Heart right ventricle (tissue), 16 donors: ENCODE data around the gene CPA4. TPM values are rescaled to one million over a fixed set of nuclear protein-coding genes. Genes with fewer than 3 reads are reported as not detected.

Experiments used
- ATAC-seq, 8 donors: fragments of 200-7000 bp; cut with Tn5 transposase; one replicate each; pipeline ENCODE4 v1.9.1; 2020; ENCODE audit warnings: mild to moderate bottlenecking in 8 of 8, moderate library complexity in 8 of 8, moderate number of reproducible peaks in 1 of 8
- DNase-seq, 2 donors: peaks; one replicate each; pipeline ENCODE4 v3.0.0-alpha.2; 2020
- H3K27ac ChIP-seq, 10 donors: fragments of 200-600 bp; sonication (generic) in 2 of 10; one replicate each; pipeline versions ENCODE4 v1.5.0 to v1.8.0; 2020 to 2022; ENCODE audit warnings: mild to moderate bottlenecking in 3 of 10
- H3K27me3 ChIP-seq, 7 donors: fragments of 200-600 bp; one replicate each; pipeline ENCODE4 v1.8.0; 2021 to 2022; ENCODE audit warnings: mild to moderate bottlenecking in 2 of 7
- H3K36me3 ChIP-seq, 9 donors: fragments of 200-600 bp; sonication (generic) in 1 of 9; one replicate each; pipeline versions ENCODE4 v1.5.0 to v1.8.0; 2020 to 2022; ENCODE audit warnings: mild to moderate bottlenecking in 2 of 9
- H3K4me1 ChIP-seq, 9 donors: fragments of 200-600 bp; sonication (generic) in 1 of 9; one replicate each; pipeline versions ENCODE4 v1.5.0 to v1.8.0; 2020 to 2022; ENCODE audit warnings: mild to moderate bottlenecking in 4 of 9
- H3K4me3 ChIP-seq, 10 donors: fragments of 200-600 bp; sonication (generic) in 2 of 10; one replicate each; pipeline versions ENCODE4 v1.5.0 to v1.8.0; 2020 to 2022; ENCODE audit warnings: mild to moderate bottlenecking in 7 of 10, moderate library complexity in 2 of 10
- H3K9me3 ChIP-seq, 11 donors: fragments of 200-600 bp in 10 of 11; sonication (generic) in 2 of 11; one replicate each; pipeline versions ENCODE4 v1.5.0 to v1.8.0; 2013 to 2022; ENCODE audit warnings: mild to moderate bottlenecking in 2 of 11, control low read depth in 1 of 11, moderate library complexity in 1 of 11
- CTCF ChIP-seq, 9 donors: fragments of 200-600 bp; sonication (generic) in 2 of 9; IDR thresholded peaks; one replicate each; pipeline versions ENCODE4 v1.5.0 to v1.8.0; 2021 to 2022; ENCODE audit warnings: antibody characterized with exemption in 9 of 9, mild to moderate bottlenecking in 5 of 9, moderate library complexity in 1 of 9
- WGBS, 2 donors: extraction: QIAGEN DNeasy Blood & Tissue Kit; methylation state at CpG; one replicate each; pipeline ENCODE4 v1.1.7; 2013; ENCODE audit warnings: inconsistent platforms in 1 of 2; 5-methylcytosine and 5-hydroxymethylcytosine counted together
- intact Hi-C, 10 donors: fragments of 100-400 bp; cut with DNase I; formaldehyde crosslinking; loops; one replicate each; pipeline versions ENCODE4 v1.11.1 to v1.14.2; 2022
- polyA plus RNA-seq, 2 donors: library from polyadenylated mRNA; stranded (reverse); fragments of 200-250 nt; gene quantifications; one replicate each; pipeline ENCODE4 v1.2.3, GENCODE V29; 2013
- total RNA-seq, 10 donors: library from RNA; stranded (reverse); fragmentation: NEBNext Ultra II Directional in 3 of 10; extraction: Animal tissue kit (Norgen Biotek cat#: 25700) in 3 of 10; gene quantifications; one replicate each; pipeline versions ENCODE4 v1.2.1 to v1.2.4, GENCODE V29; 2021 to 2023
- donor health status: Arrhythmogenic right ventricular cardiomyopathy.
- donor health status: ischemic (EF 13 %, LVEDD 7.1; RV severe dilation, severe dysfunction).
- donor health status: healthy with polysubstance abuse.
- donor health status: DM: no; HTN: yes; CAD: no.
- donor health status: DM: no; HTN: no; CAD: no.
- donor health status: ischemic (EF 25% LVEDD 6.9; RV normal size, moderate dysfunction).
- donor health status: ischemic (EF 25% LVEDD 5.7; RV mildly dilated, moderate dysfunction).
- donor health status: healthy.
- donor health status: DM: yes; HTN: yes; CAD: no.
- donor health status: Ischemic cardiomyopathy.
- donor health status: ischemic (EF 35%, LVEDD 5.7; RV mildly dilated, moderate dysfunction).
- donor health status: nonischemic (EF 11% LVEDD 7.7; RV severe dilation, severe dysfunction).
- donor health status: DM: yes; HTN: yes; CAD: no.
- donor health status: PGD.
- donor health status: ischemic (EF 29% LVEDD 5.4; RV normal size, mild dysfunction).
- donor health status: nonischemic (EF 23%, LVEDD 6.1; RV moderate dilation, normal function).

CPA4 gene
- total and polyA plus RNA-seq, 12 donors, result 0.04 to 2.7 (median 0.46) TPM; not detected in 7

- H3K36me3 ChIP-seq, result no peaks in the 10 kb centered on the region
- H3K4me3 ChIP-seq, result no peak overlapping the region
- no peaks in the 10 kb centered on the region for H3K27me3 ChIP-seq
- 82% methylated on average over 2 of the region's 2 CpGs for WGBS, 2 donors
- no peak for DNase-seq
- TF ChIP-seq CTCF (IDR thresholded peaks at IDR 0.05), result no peak
- no peak overlapping the region for H3K27ac ChIP-seq
- intact Hi-C loops, result loop anchor here in 1 of 10 donors (10.0 kb wide), 1 partner anchor 478 kb away; the partner anchor contains the start of gene KLF14
- peaks cover 0 to 71% (median 22%) of the 10 kb centered on the region in 11 donors for H3K9me3 ChIP-seq
- ATAC-seq, result no peak
- no peaks in the 10 kb centered on the region for H3K4me1 ChIP-seq
Observed at GRCh38 chr7:130256704-130257103, 36.3 kb upstream of the CPA4 start.

- H3K36me3 ChIP-seq, result no peaks in the 10 kb centered on the region
- H3K9me3 ChIP-seq, result peaks cover 0 to 61% (median 22%) of the 10 kb centered on the region in 11 donors
- DNase-seq (no peak), ATAC-seq (no peak)
- no peak for TF ChIP-seq CTCF (IDR thresholded peaks at IDR 0.05)
- intact Hi-C loops, result loop anchor here in 1 of 10 donors (10.0 kb wide), 1 partner anchor 476 kb away; the partner anchor contains the start of gene KLF14
- H3K27ac ChIP-seq, result no peak overlapping the region
- WGBS, 2 donors, result 65 to 70% methylated on average over 1 of the region's 1 CpG
- no peak overlapping the region for H3K4me3 ChIP-seq
- H3K27me3 ChIP-seq, result no peaks in the 10 kb centered on the region
- no peaks in the 10 kb centered on the region for H3K4me1 ChIP-seq
Observed at GRCh38 chr7:130258494-130259078, 34.4 kb upstream of the CPA4 start.

GRCh38 chr7:130262448-130262847 is 30.5 kb upstream of the CPA4 start:
- no peak overlapping the region for H3K4me3 ChIP-seq
- H3K9me3 ChIP-seq, result peaks cover 0 to 37% (median 22%) of the 10 kb centered on the region in 11 donors
- no peak for TF ChIP-seq CTCF (IDR thresholded peaks at IDR 0.05)
- 74 to 76% methylated on average over 2 of the region's 2 CpGs for WGBS, 2 donors
- no peak for ATAC-seq
- no peak for DNase-seq
- no peaks in the 10 kb centered on the region for H3K36me3 ChIP-seq
- H3K27ac ChIP-seq, result no peak overlapping the region
- H3K4me1 ChIP-seq, result no peaks in the 10 kb centered on the region
- peaks cover 0 to 3% (median 0%) of the 10 kb centered on the region in 7 donors for H3K27me3 ChIP-seq
- intact Hi-C loops, result no loop called here

GRCh38 chr7:130263130-130263529 is 29.8 kb upstream of the CPA4 start:
- H3K4me1 ChIP-seq, result no peaks in the 10 kb centered on the region
- DNase-seq, result no peak
- TF ChIP-seq CTCF (IDR thresholded peaks at IDR 0.05), result no peak
- no peak overlapping the region for H3K27ac ChIP-seq
- H3K36me3 ChIP-seq, result no peaks in the 10 kb centered on the region
- H3K9me3 ChIP-seq, result peaks cover 0 to 31% (median 17%) of the 10 kb centered on the region in 11 donors
- peaks cover 0 to 3% (median 0%) of the 10 kb centered on the region in 7 donors for H3K27me3 ChIP-seq
- H3K4me3 ChIP-seq, result no peak overlapping the region
- intact Hi-C loops, result no loop called here
- WGBS, 2 donors, result 62 to 77% methylated on average over 2 of the region's 2 CpGs
- no peak for ATAC-seq
